Measurements from ENCODE around the gene CIAO2A.

The CIAO2A gene

GRCh38 chr15:64093627-64094417, at the start of gene CIAO2A:
CIAO2A (minus strand) TSS chr15:64093838; CDS start chr15:64093768, 70 bp downstream.
- Histone ChIP-seq H2AFZ (ENCODE audit: low read depth, low read length) (peak within 1 kb of the TSS; percentile 66), H3K9me3 (ENCODE audit: low read length) (no peaks in the 10 kb centered on the region), H3K36me3 (ENCODE audit: insufficient read depth, low read length) (peaks cover 5% of the 10 kb centered on the region), H3K4me1 (ENCODE audit: insufficient read depth, low read length) (peaks cover 31% of the 10 kb centered on the region), H3K27me3 (ENCODE audit: insufficient read depth, low read length) (no peaks in the 10 kb centered on the region), H3K4me3 (ENCODE audit: low read length) (peak within 1 kb of the TSS; percentile 76)

GRCh38 chr15:64143276-64143675, 49.6 kb upstream of the CIAO2A start:
- Histone ChIP-seq H3K4me3 (ENCODE audit: low read length) (no peak overlapping the region), H3K9me3 (ENCODE audit: low read length) (no peaks in the 10 kb centered on the region), H3K36me3 (ENCODE audit: insufficient read depth, low read length) (peaks cover 43% of the 10 kb centered on the region)

GRCh38 chr15:64141798-64142512, 48.3 kb upstream of the CIAO2A start:
- no peaks in the 10 kb centered on the region for H3K9me3 ChIP-seq (ENCODE audit: low read length)
- H3K36me3 ChIP-seq (ENCODE audit: insufficient read depth, low read length): peaks cover 56% of the 10 kb centered on the region
- no peak overlapping the region for H2AFZ ChIP-seq (ENCODE audit: low read depth, low read length)
- no peak overlapping the region for H3K4me3 ChIP-seq (ENCODE audit: low read length)
- H3K4me1 ChIP-seq (ENCODE audit: insufficient read depth, low read length): no peaks in the 10 kb centered on the region
- H3K27me3 ChIP-seq (ENCODE audit: insufficient read depth, low read length): no peaks in the 10 kb centered on the region

More at GRCh38 chr15:64143276-64143675, 49.6 kb upstream of the CIAO2A start:
- no peaks in the 10 kb centered on the region for H3K27me3 ChIP-seq (ENCODE audit: insufficient read depth, low read length)
- H2AFZ ChIP-seq (ENCODE audit: low read depth, low read length): no peak overlapping the region
- no peaks in the 10 kb centered on the region for H3K4me1 ChIP-seq (ENCODE audit: insufficient read depth, low read length)

- no peak overlapping the region for H3K4me3 ChIP-seq (ENCODE audit: low read length)
- H2AFZ ChIP-seq (ENCODE audit: low read depth, low read length): no peak overlapping the region
- no peaks in the 10 kb centered on the region for H3K27me3 ChIP-seq (ENCODE audit: insufficient read depth, low read length)
- H3K36me3 ChIP-seq (ENCODE audit: insufficient read depth, low read length): peaks cover 69% of the 10 kb centered on the region
- no peaks in the 10 kb centered on the region for H3K4me1 ChIP-seq (ENCODE audit: insufficient read depth, low read length)
- no peaks in the 10 kb centered on the region for H3K9me3 ChIP-seq (ENCODE audit: low read length)
Observed at GRCh38 chr15:64138331-64138941, 44.8 kb upstream of the CIAO2A start.

- H3K4me3 ChIP-seq (ENCODE audit: low read length): no peak overlapping the region
- no peaks in the 10 kb centered on the region for H3K9me3 ChIP-seq (ENCODE audit: low read length)
- H3K36me3 ChIP-seq (ENCODE audit: insufficient read depth, low read length): peaks cover 70% of the 10 kb centered on the region
- no peaks in the 10 kb centered on the region for H3K4me1 ChIP-seq (ENCODE audit: insufficient read depth, low read length)
- no peaks in the 10 kb centered on the region for H3K27me3 ChIP-seq (ENCODE audit: insufficient read depth, low read length)
- H2AFZ ChIP-seq (ENCODE audit: low read depth, low read length): no peak overlapping the region
Observed at GRCh38 chr15:64137226-64137833, 43.7 kb upstream of the CIAO2A start.

- H3K36me3 ChIP-seq (ENCODE audit: insufficient read depth, low read length): peaks cover 72% of the 10 kb centered on the region
- H3K9me3 ChIP-seq (ENCODE audit: low read length): no peaks in the 10 kb centered on the region
- H3K4me3 ChIP-seq (ENCODE audit: low read length): no peak overlapping the region
- H3K27me3 ChIP-seq (ENCODE audit: insufficient read depth, low read length): no peaks in the 10 kb centered on the region
- H3K4me1 ChIP-seq (ENCODE audit: insufficient read depth, low read length): no peaks in the 10 kb centered on the region
- H2AFZ ChIP-seq (ENCODE audit: low read depth, low read length): no peak overlapping the region
Observed at GRCh38 chr15:64136347-64136746, 42.7 kb upstream of the CIAO2A start.

- Histone ChIP-seq H3K4me3 (ENCODE audit: low read length) (no peak overlapping the region), H3K9me3 (ENCODE audit: low read length) (no peaks in the 10 kb centered on the region), H3K4me1 (ENCODE audit: insufficient read depth, low read length) (no peaks in the 10 kb centered on the region), H3K36me3 (ENCODE audit: insufficient read depth, low read length) (peaks cover 83% of the 10 kb centered on the region), H2AFZ (ENCODE audit: low read depth, low read length) (no peak overlapping the region), H3K27me3 (ENCODE audit: insufficient read depth, low read length) (no peaks in the 10 kb centered on the region)
Observed at GRCh38 chr15:64134345-64134829, 40.7 kb upstream of the CIAO2A start.

GRCh38 chr15:64133623-64134344, 40.1 kb upstream of the CIAO2A start:
- Histone ChIP-seq H2AFZ (ENCODE audit: low read depth, low read length) (no peak overlapping the region), H3K4me3 (ENCODE audit: low read length) (no peak overlapping the region), H3K36me3 (ENCODE audit: insufficient read depth, low read length) (peaks cover 86% of the 10 kb centered on the region), H3K4me1 (ENCODE audit: insufficient read depth, low read length) (no peaks in the 10 kb centered on the region), H3K27me3 (ENCODE audit: insufficient read depth, low read length) (no peaks in the 10 kb centered on the region), H3K9me3 (ENCODE audit: low read length) (no peaks in the 10 kb centered on the region)

- no peaks in the 10 kb centered on the region for H3K4me1 ChIP-seq (ENCODE audit: insufficient read depth, low read length)
- no peaks in the 10 kb centered on the region for H3K9me3 ChIP-seq (ENCODE audit: low read length)
- H2AFZ ChIP-seq (ENCODE audit: low read depth, low read length): no peak overlapping the region
- peaks cover 85% of the 10 kb centered on the region for H3K36me3 ChIP-seq (ENCODE audit: insufficient read depth, low read length)
- H3K27me3 ChIP-seq (ENCODE audit: insufficient read depth, low read length): no peaks in the 10 kb centered on the region
- H3K4me3 ChIP-seq (ENCODE audit: low read length): no peak overlapping the region
Observed at GRCh38 chr15:64132217-64132616, 38.6 kb upstream of the CIAO2A start.

GRCh38 chr15:64131547-64131946, 37.9 kb upstream of the CIAO2A start:
- Histone ChIP-seq H3K9me3 (ENCODE audit: low read length) (no peaks in the 10 kb centered on the region), H3K4me3 (ENCODE audit: low read length) (no peak overlapping the region), H2AFZ (ENCODE audit: low read depth, low read length) (no peak overlapping the region), H3K4me1 (ENCODE audit: insufficient read depth, low read length) (no peaks in the 10 kb centered on the region), H3K27me3 (ENCODE audit: insufficient read depth, low read length) (no peaks in the 10 kb centered on the region), H3K36me3 (ENCODE audit: insufficient read depth, low read length) (peaks cover 84% of the 10 kb centered on the region)

GRCh38 chr15:64130159-64130558, 36.5 kb upstream of the CIAO2A start:
- no peaks in the 10 kb centered on the region for H3K27me3 ChIP-seq (ENCODE audit: insufficient read depth, low read length)
- no peaks in the 10 kb centered on the region for H3K4me1 ChIP-seq (ENCODE audit: insufficient read depth, low read length)
- peaks cover 86% of the 10 kb centered on the region for H3K36me3 ChIP-seq (ENCODE audit: insufficient read depth, low read length)
- H2AFZ ChIP-seq (ENCODE audit: low read depth, low read length): no peak overlapping the region
- no peak overlapping the region for H3K4me3 ChIP-seq (ENCODE audit: low read length)
- H3K9me3 ChIP-seq (ENCODE audit: low read length): no peaks in the 10 kb centered on the region

GRCh38 chr15:64127521-64128270, 34.1 kb upstream of the CIAO2A start:
- H3K9me3 ChIP-seq (ENCODE audit: low read length): no peaks in the 10 kb centered on the region
- no peaks in the 10 kb centered on the region for H3K4me1 ChIP-seq (ENCODE audit: insufficient read depth, low read length)
- peaks cover 86% of the 10 kb centered on the region for H3K36me3 ChIP-seq (ENCODE audit: insufficient read depth, low read length)
- no peak overlapping the region for H2AFZ ChIP-seq (ENCODE audit: low read depth, low read length)
- no peaks in the 10 kb centered on the region for H3K27me3 ChIP-seq (ENCODE audit: insufficient read depth, low read length)
- no peak overlapping the region for H3K4me3 ChIP-seq (ENCODE audit: low read length)
